Left renal pelvis (tissue), 4 donors: ENCODE measurements around the gene EXOC8. TPM values are rescaled to one million over a fixed set of nuclear protein-coding genes. Genes with fewer than 3 reads are reported as not detected.
"Not testable (repeated sequence)": the region's sequence is repeated elsewhere in the genome, so short reads cannot be mapped to it uniquely, and the experiment has no call there.

Experiments used
- DNase-seq, 4 donors: peaks; one replicate each; pipeline ENCODE4 v3.0.0-alpha.2; 2013; ENCODE audit warnings: low read depth in 4 of 4, low spot score in 3 of 4
- polyA plus RNA-seq, 4 donors: library from polyadenylated mRNA; unstranded; fragments of 120-200 nt; gene quantifications; one replicate each; pipeline ENCODE4 v1.2.1, GENCODE V29; 2013; ENCODE audit not compliant: insufficient read length in 4 of 4

Gene EXOC8
- polyA plus RNA-seq, 4 donors, result 8.4 to 12.5 (median 11.3) TPM

DNA sequence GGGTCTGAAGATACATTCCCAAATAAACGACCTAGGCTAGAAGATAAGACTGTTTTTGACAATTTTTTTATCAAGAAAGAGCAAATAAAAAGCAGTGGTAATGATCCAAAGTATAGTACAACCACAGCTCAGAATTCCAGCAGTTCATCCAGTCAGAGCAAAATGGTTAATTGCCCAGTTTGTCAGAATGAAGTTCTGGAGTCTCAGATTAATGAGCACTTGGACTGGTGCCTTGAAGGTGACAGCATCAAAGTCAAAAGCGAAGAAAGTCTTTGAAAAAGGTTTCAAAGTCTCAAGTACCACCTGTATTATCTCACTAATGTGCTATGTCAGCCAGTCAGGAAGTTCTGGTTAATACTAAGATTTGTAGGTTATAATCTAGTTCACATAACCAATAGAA, 15.4 kb upstream of the EXOC8 start:
- no peak for DNase-seq

DNA sequence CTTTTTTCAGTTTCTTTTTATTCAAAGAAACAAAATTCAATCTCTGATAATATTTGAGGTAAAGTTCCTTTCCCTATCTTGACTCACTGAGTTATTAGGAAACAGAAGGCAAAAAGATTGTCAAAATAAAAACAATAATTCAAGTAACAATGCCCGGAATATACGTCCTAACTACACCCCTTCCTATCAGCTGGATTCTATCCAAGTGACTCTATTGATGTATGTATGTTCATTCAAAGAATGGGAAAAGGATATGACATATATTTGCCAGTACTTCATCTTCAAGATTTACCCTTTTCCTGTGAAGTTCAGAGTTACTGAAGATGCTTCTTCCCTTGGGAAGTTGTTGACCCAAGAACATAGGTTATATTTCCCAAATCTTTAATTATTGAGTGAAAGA, 14.2 kb upstream of the EXOC8 start:
- no peak for DNase-seq

DNA sequence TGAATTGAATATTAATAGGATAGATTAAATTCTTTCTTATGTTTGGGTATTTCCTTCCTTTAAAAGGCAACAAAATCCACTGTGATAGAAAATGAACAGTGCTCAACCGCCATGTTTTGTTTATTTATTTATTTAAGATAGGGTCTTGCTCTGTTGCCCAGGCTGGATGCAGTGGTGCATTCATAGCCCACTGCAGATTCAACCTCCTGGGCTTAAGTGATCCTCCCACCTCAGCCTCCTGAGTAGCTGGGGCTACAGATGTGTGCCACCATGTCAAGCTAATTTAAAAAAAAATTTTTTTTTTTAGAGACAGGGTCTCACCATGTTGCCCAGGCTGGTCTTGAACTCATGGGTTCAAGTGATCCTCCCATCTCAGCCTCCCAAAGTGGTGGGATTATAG, 11.2 kb upstream of the EXOC8 start:
- DNase-seq, result not testable (repeated sequence)

DNA sequence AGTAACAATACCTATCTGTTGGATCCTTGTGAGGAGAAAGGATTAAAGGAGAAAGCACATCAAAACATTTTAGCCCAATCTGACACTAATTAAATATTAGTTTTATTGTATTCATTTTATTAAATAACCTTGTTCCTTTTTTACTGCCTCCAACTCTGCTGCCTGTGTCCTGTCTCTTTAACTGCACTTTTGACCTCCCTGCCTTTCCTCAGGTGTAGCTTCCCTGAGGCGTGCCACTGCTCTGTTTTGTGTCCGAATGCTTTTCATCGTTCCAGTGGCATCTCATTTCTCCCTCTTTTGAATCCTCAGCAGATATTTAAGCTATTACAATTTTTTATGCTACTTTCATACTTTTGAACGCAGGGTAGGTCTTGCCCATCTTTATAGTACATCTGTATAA, 10.8 kb upstream of the EXOC8 start:
- no peak for DNase-seq

DNA sequence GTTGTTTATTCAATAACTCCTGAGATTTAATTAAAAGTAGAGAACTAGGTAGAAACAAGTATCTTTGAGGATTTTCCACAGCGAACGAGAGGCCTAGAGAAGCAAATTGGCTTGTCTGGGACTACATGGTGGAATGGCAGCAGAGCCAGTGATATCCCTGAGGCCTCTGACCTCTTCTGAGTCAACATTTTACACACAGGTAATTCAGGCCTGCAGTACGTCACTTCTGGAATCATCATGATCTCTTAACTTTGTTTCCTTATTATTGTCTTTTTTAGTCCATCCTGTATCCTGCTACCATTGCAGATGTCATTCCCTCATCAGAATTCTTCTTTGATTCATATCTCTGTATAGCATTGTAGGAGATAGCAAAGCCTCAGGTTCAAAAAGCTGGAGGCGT, 10.3 kb upstream of the EXOC8 start:
- DNase-seq, result no peak

DNA sequence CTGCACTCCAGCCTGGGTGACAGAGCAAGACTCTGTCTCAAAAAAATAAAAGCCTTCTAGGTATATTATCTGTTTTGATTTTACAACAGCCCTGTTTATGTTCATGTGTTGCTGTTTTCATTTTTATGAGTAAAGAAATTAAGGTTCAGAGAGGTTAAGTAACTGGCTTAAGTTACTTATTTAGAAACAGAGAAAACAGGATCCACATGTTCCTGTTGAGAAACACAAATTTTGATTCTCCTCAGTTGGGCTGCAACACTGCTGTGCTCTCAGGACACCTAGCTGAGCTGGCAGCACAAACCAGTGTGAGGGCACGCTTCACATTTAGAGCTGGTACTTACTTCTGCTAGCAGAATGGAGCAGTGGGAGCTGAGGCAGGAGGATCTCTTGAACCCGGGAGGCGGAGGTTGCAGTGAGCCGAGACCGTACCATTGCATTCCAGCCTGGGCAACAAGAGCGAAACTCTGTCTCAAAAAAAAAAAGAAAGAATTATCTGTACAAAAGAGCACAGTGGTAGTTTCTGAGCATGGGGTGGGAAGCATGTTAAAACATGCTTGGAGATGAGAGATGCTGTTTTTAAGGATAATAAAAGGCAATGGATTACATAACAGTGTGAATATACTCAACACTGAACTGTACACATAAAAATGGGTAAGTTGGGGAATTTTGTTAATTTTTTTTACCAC, 2.8 kb upstream of the EXOC8 start:
- no peak for DNase-seq

DNA sequence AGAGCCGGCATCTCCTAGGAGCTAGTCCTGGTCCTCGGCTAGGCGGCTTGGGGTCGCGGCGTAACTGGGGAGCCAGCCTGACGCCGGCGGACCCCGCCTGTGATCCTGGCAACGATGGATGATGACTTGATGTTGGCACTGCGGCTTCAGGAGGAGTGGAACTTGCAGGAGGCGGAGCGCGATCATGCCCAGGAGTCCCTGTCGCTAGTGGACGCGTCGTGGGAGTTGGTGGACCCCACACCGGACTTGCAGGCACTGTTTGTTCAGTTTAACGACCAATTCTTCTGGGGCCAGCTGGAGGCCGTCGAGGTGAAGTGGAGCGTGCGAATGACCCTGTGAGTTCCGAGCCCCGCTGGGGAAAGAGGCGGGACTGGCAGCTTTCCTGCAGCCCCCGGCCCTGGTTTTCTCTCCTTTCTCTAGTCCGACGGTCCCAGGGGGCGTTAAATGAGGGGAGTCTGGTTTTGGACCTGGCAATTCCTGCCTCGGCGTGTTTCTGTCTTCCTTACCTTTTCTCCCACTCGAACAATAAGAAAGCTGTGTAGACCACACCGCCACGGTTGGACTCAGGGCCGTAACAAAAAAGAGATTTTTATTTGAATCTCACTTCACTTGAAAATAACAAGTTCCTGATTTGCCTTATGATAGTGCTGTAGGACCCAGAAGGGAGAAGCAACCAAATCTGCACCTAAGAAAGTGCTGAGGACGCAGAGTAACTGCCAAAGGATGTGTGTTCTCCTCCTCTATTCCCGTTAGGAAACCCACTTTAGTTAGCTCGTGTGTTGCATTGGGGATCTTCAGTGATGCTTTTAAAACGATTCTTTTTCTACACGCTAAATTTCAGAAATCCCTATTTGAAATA, 847 bp upstream of the EXOC8 start, which contains the start of gene SPRTN:
SPRTN (plus strand) TSS at position 24 of the 859 bp plus-strand sequence; CDS start at position 115, 91 bp downstream.
- no peak for DNase-seq

DNA sequence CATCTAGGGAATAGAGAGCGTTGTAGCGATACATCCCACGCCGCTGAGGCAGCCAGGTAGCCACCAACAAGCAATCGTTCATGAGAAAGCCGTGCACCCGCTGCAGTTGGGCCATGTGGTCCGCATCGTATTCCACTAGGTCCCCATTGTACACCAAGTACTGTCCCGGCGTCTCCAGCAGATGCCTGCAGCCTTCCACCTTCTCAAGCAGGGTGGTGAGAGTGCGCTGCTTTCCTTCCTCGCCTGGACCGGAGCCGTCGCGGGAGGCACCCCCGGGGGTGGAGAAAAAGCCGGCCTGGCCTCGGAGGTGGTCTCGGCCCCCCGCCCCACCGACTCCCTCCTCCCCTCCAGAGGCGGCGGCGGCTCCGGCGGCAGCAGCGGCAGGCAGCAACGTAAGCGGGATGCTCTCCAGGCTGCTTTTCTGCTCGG, 595 bp downstream of the EXOC8 start:
- DNase-seq, result peak in 1 of 4 donors; percentile 6

DNA sequence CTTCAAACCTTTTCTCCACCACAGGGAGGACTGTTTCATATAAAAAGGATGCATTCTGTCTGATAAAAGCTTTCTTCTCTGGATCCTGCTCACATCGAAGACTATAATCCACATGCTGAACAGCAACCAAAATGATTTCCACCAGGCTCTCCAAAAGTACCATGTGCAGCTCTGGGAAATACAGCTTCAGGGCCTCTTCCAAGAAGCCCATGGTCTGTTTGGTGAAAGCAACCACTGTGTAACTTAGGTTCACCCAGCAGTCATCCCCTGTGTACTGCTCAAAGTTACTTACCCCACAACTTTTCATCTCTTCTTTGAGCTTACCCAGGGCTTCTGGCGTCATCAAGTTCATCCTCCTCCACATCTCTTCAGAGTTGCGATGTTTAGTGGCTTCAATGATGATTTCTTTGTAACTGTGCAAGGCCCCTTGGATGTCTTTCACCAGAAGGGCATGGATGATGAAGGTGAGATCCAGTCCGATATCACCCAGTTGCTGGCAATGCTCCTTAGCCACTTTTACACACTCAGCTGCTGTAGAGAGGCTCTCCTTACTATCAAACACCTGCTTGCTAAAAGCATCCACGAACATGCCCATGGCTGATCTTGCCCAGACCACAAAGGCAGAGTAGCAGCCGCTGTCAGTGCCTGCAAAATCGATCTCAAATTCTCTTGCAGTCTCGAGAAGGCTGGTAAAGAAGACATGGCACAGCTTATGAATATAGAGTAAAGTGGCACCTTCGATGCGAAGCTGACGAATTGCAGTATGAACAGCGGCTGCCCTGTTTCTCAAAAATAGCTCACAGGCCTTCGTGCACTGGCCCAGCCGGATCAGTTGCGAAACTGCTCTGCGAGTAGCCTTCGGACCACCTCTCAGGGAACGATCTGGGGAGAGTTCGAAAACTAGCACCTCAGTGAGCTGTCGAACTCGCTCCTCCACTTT, 1.7 kb downstream of the EXOC8 start:
- DNase-seq, result no peak

DNA sequence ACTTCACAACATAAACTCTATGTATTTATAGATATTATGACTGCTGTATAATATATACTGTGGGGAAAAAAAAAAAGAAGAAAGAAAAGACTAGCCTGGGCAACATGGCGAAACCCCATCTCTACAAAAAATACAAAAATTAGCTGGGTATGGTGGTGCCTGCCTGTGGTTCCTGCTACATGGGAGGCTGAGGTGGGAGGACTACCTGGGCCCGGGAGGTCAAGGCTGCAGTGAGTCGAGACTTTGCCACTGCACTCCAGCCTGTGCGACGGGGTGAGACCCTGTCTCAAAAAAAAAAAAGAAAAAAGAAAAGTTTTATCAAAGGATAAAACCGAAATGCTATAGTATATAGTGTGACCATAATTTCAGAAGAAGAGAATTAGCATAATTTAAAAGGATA, 2.7 kb downstream of the EXOC8 start:
- no peak for DNase-seq

DNA sequence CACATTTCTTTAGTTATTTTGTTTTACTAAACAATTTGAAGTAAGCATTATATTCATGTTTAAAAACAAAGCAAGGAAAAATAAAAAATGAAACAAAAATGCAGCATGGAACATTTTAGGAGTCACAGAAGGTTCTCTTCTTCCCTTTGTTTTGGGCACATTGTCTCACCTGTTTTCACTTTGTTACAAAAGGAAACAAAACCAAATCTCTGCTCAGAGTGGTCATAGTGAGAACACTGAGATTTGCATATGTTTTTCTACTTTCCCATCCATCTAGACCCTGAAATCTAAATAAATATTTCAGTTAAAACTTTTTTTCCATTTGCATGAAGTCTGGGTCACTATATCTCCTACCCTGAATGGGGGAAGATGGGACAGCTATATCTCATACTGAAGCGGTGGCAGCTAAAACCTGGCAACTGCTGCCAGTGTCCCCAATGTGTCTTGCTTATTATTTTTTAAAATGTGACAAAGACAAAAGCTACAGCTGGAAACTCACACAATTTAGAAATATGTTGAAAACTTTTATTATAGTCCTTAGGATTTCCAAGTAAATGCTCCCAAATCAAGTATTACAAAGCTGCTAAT, 3.5 kb downstream of the EXOC8 start:
- no peak for DNase-seq

DNA sequence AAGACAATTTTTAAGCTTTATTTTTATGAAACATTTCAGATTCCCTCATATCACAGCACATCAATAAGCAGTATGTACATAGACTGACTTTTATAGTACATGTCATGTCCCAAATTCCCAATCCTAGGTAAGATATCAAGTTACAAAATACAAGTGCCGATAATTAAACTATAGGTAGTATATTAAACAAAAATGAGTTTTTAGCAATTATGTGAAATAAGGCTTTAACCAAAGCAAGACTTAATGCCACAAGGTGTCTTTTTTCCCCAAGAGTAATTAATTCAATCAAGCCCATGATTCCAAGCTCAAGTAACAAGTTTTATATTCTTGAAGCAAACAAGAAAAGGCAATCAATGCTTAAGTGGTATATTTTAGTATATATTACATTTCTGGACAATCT, 4.9 kb downstream of the EXOC8 start:
- no peak for DNase-seq

DNA sequence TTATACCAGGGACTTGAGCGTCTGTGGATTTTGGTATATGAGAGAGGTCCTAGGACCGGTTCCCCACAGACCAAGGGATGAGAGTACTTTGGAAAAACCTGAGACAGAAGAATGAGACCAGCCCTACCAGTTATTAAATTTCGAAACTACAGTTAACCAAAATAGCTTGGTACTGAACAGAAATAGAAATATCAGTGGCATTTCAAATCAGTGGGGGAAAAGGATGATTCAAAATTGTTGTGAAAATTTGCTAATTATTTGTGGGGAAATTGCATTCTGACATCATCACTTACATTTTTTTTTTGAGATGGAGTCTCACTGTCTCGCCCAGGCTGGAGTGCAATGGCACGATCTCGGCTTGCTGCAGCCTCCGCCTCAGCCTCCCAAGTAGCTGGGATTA, 8.2 kb downstream of the EXOC8 start:
- DNase-seq, result no peak

DNA sequence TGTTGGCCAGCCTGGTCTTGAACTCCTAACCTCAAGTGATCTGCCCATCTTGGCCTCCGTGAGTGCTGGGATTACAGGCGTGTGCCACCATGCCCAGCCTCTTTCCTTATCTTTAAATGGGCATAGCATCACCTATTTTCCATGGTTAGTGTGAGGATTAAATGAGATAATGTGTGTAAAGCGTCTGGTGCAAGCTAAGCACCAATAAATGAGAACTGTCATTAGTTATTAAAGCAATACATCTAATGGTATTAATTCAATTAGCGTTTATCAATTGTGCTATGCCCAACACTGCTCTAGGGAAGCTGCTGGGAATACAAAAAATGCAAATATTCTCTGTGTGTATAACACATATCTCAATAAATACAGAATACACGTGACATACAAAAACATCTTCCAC, 10.0 kb downstream of the EXOC8 start:
- no peak for DNase-seq

DNA sequence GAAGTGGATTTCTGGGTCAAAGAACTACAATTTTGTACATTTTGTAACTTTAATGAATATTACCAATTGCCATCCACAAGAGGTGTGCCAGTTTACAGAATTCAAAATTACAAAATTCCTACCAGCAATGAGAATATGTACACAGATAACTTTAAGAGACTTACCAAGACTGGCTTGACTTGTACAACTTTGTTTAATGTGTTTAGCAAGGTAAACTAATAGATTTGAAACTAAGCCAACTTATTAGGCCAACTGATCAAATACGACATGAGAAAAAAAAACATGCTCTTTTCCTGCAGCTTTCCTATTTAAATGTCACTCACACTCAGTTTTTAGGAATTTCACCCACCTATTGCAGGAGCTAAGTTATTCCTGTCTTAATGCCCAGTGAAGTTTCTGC, 11.4 kb downstream of the EXOC8 start:
- no peak for DNase-seq

DNA sequence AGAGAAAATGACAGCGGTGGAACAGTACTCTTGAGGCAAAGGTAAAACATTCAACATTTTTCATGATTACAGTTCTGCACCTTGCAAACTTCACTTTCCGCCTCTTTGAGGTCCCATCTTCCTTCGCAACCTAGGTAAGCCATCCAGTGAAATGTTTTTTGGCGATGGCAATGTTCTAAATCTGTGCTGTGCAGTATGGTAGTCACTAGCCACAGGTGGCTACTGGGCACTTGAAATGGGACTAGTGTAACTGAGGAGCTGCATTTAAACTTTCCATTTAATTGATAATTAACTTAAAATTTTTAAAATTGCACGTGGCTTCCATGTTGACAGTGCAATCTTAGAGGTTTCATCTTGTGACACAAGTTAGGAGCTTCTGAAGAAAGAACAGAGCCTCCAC, 13.0 kb downstream of the EXOC8 start:
- DNase-seq, result no peak

DNA sequence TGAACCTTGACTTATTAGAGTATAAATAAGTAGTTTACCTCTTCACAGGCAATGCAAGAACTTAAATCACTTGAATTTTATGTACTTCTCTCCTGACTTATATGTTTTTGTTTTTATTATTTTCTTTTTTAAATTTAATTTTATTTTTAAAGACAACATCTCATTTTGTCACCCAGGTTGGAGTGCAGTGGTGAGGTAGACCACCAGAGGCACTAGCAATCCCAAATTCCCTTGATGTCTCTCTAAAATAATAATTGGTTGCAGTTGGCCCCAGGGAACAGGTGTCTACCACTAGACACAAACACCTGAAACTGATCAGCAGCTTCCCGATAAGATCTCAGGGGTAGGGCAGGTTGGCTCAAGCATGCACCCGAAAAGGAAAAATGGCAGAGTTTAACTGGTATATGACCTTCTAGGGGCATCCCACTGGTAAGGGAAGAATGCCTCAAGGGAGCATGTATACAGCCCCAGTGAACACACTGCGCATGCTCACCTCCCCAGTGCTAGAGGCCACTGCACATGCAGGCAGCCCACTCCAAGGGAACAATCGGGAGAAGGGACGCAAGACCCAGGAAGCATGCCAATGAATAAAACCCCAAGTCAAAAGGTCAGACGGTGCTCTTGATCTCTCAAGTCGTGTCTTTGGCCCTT, 14.6 kb downstream of the EXOC8 start:
- DNase-seq, result no peak

DNA sequence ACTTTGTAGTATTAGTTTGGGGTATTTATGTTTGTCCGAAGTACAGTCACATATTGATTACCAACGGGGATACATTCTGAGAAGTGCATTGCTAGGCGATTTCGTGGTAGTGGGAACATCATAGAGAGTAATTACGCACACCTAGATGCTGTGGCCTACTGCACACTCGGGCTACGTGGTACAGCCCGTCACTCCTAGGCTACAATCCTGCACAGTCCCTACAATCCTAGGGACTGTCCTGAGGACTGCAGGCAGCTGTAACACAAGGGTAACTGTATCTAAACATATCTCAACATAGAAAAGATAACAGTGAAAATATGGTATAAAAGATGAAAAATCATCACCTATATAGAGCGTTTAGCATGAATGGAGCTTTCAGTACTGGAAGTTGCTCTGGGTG, 18.6 kb downstream of the EXOC8 start:
- DNase-seq, result no peak

DNA sequence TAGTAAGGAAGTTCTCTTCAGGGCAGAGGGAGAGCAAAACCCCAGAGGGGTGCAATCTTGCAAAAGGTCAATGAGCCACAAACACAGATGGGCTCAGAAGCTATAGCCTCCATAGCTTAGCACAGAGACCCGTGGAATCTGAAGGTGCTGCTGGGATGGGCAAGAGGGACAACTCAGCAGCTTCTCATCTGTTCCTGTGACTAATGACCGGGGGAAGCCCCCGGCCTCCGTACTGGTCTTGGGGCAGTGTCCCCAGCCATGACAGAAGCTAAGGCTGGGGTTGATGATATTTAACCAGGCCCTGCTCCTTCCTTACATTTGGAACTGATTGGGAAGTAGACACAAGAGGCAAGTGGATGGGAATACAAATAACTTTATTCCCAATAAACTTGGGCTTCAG, 19.1 kb downstream of the EXOC8 start:
- no peak for DNase-seq

DNA sequence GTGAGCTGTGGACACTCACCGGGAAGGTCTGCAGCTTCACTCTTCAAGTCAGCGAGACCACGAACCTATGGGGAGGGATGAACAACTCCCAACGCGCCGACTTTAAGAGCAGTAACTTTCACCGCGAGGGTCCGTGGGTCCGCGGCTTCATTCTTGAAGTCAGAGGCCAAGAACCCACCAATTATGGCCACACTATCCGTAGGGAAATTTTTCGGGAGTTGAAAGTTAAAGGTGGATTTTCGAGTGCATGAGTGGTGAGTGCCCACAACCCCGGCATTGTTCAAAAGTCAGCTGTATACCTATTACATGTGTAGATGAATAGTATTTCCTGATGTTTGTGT, 19.7 kb downstream of the EXOC8 start:
- no peak for DNase-seq
